HL-60 (cell line): ENCODE measurements around the gene PPFIA4.

ENCODE experiments used
- DNase-seq, 2 experiments: peaks; one replicate each; pipeline ENCODE4 v3.0.0-alpha.2; 2010 to 2020; ENCODE audit warnings: low read depth in 1 of 2, low spot score in 1 of 2
- H3K27ac ChIP-seq: fragments of 250-450 bp; sonication (Bioruptor Pico); replicated peaks from 2 replicates; pipeline ENCODE4 v1.5.1; 2020; ENCODE audit warnings: mild to moderate bottlenecking, moderate library complexity
- H3K27me3 ChIP-seq: fragments of 250-450 bp; sonication (Bioruptor Pico); 2 replicates; pipeline ENCODE4 v1.5.1; 2021; ENCODE audit warnings: mild to moderate bottlenecking, moderate library complexity; ENCODE audit not compliant: insufficient read depth, poor library complexity, severe bottlenecking
- H3K4me3 ChIP-seq: replicated peaks from 2 replicates; pipeline ENCODE4 v1.5.1; 2011; ENCODE audit warnings: mild to moderate bottlenecking, control low read depth, low read length; ENCODE audit not compliant: insufficient read depth
- CTCF ChIP-seq: IDR thresholded peaks from one replicate; pipeline ENCODE4 v1.5.1; 2011; ENCODE audit warnings: low read length, control low read depth, inconsistent platforms; ENCODE audit not compliant: insufficient read depth
- GABPA ChIP-seq: IDR thresholded peaks from 2 replicates; pipeline ENCODE4 v1.6.1; 2012; ENCODE audit warnings: low read depth
- POLR2AphosphoS5 ChIP-seq: IDR thresholded peaks from 2 replicates; pipeline ENCODE4 v1.6.1; 2012; ENCODE audit warnings: low read depth
- REST ChIP-seq: IDR thresholded peaks from 2 replicates; pipeline ENCODE4 v1.6.1; 2012; ENCODE audit warnings: low read depth; ENCODE audit not compliant: insufficient replicate concordance
- SPI1 ChIP-seq: IDR thresholded peaks from 2 replicates; pipeline ENCODE4 v1.6.1; 2012; ENCODE audit warnings: low read depth, mild to moderate bottlenecking, borderline replicate concordance

The PPFIA4 gene

DNA sequence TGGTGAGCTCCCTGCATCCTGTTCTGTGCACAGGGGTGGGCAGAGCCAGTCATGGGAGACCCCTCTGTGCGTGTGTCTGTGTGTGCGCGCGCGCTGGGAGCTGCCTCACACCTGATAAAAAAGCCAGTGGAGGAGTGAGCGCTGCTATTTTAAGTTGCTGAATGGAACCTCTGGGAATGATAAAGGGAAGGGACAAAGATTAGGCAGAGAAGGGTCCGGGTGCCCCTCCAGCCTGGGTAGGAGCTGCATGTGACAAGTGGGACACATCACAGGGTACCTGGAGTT lies 102.1 kb downstream of the PPFIA4 start:
- no peak overlapping the region for H3K27ac ChIP-seq
- H3K4me3 ChIP-seq: no peak overlapping the region
- TF ChIP-seq SPI1 (no peak), GABPA (no peak), REST (no peak), CTCF (no peak), POLR2AphosphoS5 (no peak)
- peaks cover 27% of the 10 kb centered on the region for H3K27me3 ChIP-seq
- no peak for DNase-seq
